Activated CD4-positive, alpha-beta T cell treated with anti-CD3 and anti-CD28 coated beads for 36 hours (primary cell): Measurements from ENCODE around the gene RESF1. TPM values are rescaled to one million over a fixed set of nuclear protein-coding genes. Genes with fewer than 3 reads are reported as not detected.

ENCODE experiments used
- ATAC-seq: fragments of 200-7000 bp; cut with Tn5 transposase; one replicate; pipeline ENCODE4 v1.10.0; 2021; ENCODE audit warnings: mild to moderate bottlenecking, moderate library complexity
- CTCF ChIA-PET: fragments of 350-600 bp; sonication (Branson Sonifier 250); formaldehyde crosslinking; loops from one replicate; lab custom pipeline; 2021; ENCODE audit warnings: antibody characterized with exemption; lab: Charles Lee
- POLR2A ChIA-PET: fragments of 350-600 bp; sonication (Branson Sonifier 250); formaldehyde crosslinking; loops from one replicate; lab custom pipeline; 2021; ENCODE audit warnings: antibody characterized with exemption, inconsistent platforms; lab: Charles Lee
- DNase-seq: peaks from one replicate; pipeline ENCODE4 v3.0.0-alpha.2; 2020
- H3K27ac Mint-ChIP-seq: one replicate; pipeline ENCODE4 v1.8.0; 2021; ENCODE audit warnings: mixed read lengths
- H3K27me3 Mint-ChIP-seq: one replicate; pipeline ENCODE4 v1.8.0; 2021; ENCODE audit warnings: mixed read lengths
- H3K36me3 Mint-ChIP-seq: one replicate; pipeline ENCODE4 v1.8.0; 2021; ENCODE audit warnings: low read depth, mixed read lengths
- H3K4me1 Mint-ChIP-seq: one replicate; pipeline ENCODE4 v1.8.0; 2021; ENCODE audit warnings: mixed read lengths
- H3K4me3 Mint-ChIP-seq: one replicate; pipeline ENCODE4 v1.8.0; 2021; ENCODE audit warnings: mild to moderate bottlenecking, moderate library complexity, mixed read lengths
- H3K9me3 Mint-ChIP-seq: one replicate; pipeline ENCODE4 v1.8.0; 2021; ENCODE audit warnings: low read depth, mixed read lengths
- intact Hi-C, 2 experiments: fragments of 100-400 bp; cut with DNase I in 1 of 2; cut with micrococcal nuclease in 1 of 2; formaldehyde crosslinking; loops; one replicate each; pipeline versions ENCODE4 v1.14.2 to v1.15.1; 2022 to 2024; cut with DNase I, micrococcal nuclease
- total RNA-seq, 2 experiments: library from RNA; stranded (reverse); gene quantifications; one replicate each; pipeline ENCODE4 v1.2.3, GENCODE V29; 2021

RESF1 gene
- 10 to 100 TPM; 52.0 to 78.8 TPM for total RNA-seq

GRCh38 chr12:31959161-31959700, at the start of gene RESF1:
TSS of gene RESF1 (plus strand) at chr12:31959415. CDS start at chr12:31980956, 21,541 bp downstream.
- Mint-ChIP-seq H3K9me3 (peaks cover 14% of the 10 kb centered on the region), H3K27me3 (no peaks in the 10 kb centered on the region), H3K4me1 (peaks cover 72% of the 10 kb centered on the region), H3K4me3 (peak within 1 kb of the TSS; percentile 89), H3K27ac (peak within 1 kb of the TSS; percentile 97), H3K36me3 (peaks cover 50% of the 10 kb centered on the region)
- peak; percentile 83 for ATAC-seq
- intact Hi-C loops, result loop anchor here (1.0 to 5.0 kb wide), 9 partner anchors 30 to 634 kb away; partner anchors contain the start of genes AMN1 (in 1 of the 2), BICD1 (in 1 of the 2) and ETFBKMT (in 1 of the 2)
- CTCF ChIA-PET, result interaction anchor here (1.1 to 1.6 kb wide), 3 partner anchors 9 to 306 kb away, joined by 4 to 9 read pairs (median 5); no protein-coding TSS in a partner anchor
- peak; percentile 90 for DNase-seq
- POLR2A ChIA-PET, result interaction anchor here (0.6 to 1.6 kb wide), 7 partner anchors 26 to 300 kb away, joined by 3 to 12 read pairs (median 5); partner anchors contain the start of genes AMN1 and ETFBKMT

- POLR2A ChIA-PET, result no interaction called here
- CTCF ChIA-PET, result no interaction called here
- H3K4me1 Mint-ChIP-seq, result no peaks in the 10 kb centered on the region
These were observed 44.3 kb upstream of the RESF1 start for GRCh38 chr12:31914927-31915326.

GRCh38 chr12:31915446-31915845, 43.8 kb upstream of the RESF1 start:
- CTCF ChIA-PET, result interaction anchor here (1.1 kb wide), 1 partner anchor 11 kb away, joined by 3 read pairs; no protein-coding TSS in a partner anchor

More at GRCh38 chr12:31914927-31915326, 44.3 kb upstream of the RESF1 start:
- DNase-seq (no peak), ATAC-seq (no peak)
- no peaks in the 10 kb centered on the region for H3K27me3 Mint-ChIP-seq
- H3K27ac Mint-ChIP-seq, result no peak overlapping the region
- intact Hi-C loops, result no loop called here
- peaks cover 6% of the 10 kb centered on the region for H3K36me3 Mint-ChIP-seq
- H3K4me3 Mint-ChIP-seq, result no peak overlapping the region
- H3K9me3 Mint-ChIP-seq, result peaks cover 8% of the 10 kb centered on the region

GRCh38 chr12:31922341-31923062, 36.7 kb upstream of the RESF1 start:
- Mint-ChIP-seq H3K4me1 (peaks cover 9% of the 10 kb centered on the region), H3K4me3 (no peak overlapping the region), H3K27ac (peak overlapping the region; percentile 14), H3K36me3 (peaks cover 15% of the 10 kb centered on the region), H3K9me3 (peaks cover 19% of the 10 kb centered on the region), H3K27me3 (no peaks in the 10 kb centered on the region)
- ChIA-PET POLR2A (no interaction called here), CTCF (interaction anchor here (0.6 kb wide), 1 partner anchor 385 kb away, joined by 3 read pairs; no protein-coding TSS in a partner anchor)
- ATAC-seq (peak; percentile 51), DNase-seq (no peak)
- intact Hi-C loops, result no loop called here

More at GRCh38 chr12:31915446-31915845, 43.8 kb upstream of the RESF1 start:
- intact Hi-C loops, result no loop called here
- Mint-ChIP-seq H3K4me3 (no peak overlapping the region), H3K9me3 (peaks cover 8% of the 10 kb centered on the region), H3K27ac (no peak overlapping the region), H3K36me3 (peaks cover 6% of the 10 kb centered on the region), H3K4me1 (no peaks in the 10 kb centered on the region), H3K27me3 (no peaks in the 10 kb centered on the region)
- POLR2A ChIA-PET, result no interaction called here
- DNase-seq (no peak), ATAC-seq (no peak)

GRCh38 chr12:31923063-31923412, 36.2 kb upstream of the RESF1 start:
- H3K27me3 Mint-ChIP-seq, result no peaks in the 10 kb centered on the region
- peak; percentile 13 for DNase-seq
- peaks cover 13% of the 10 kb centered on the region for H3K4me1 Mint-ChIP-seq
- H3K9me3 Mint-ChIP-seq, result peaks cover 19% of the 10 kb centered on the region
- POLR2A ChIA-PET, result no interaction called here
- CTCF ChIA-PET, result no interaction called here
- peak overlapping the region; percentile 14 for H3K27ac Mint-ChIP-seq
- intact Hi-C loops, result no loop called here
- H3K36me3 Mint-ChIP-seq, result peaks cover 14% of the 10 kb centered on the region
- no peak overlapping the region for H3K4me3 Mint-ChIP-seq
- peak; percentile 26 for ATAC-seq

GRCh38 chr12:31928246-31929026, 30.8 kb upstream of the RESF1 start:
- ATAC-seq (peak; percentile 72), DNase-seq (peak; percentile 31)
- H3K27ac Mint-ChIP-seq, result peak overlapping the region; percentile 95
- no peaks in the 10 kb centered on the region for H3K27me3 Mint-ChIP-seq
- POLR2A ChIA-PET, result interaction anchor here (0.6 kb wide), 2 partner anchors 32 to 34 kb away, joined by 4 to 6 read pairs; no protein-coding TSS in a partner anchor
- intact Hi-C loops, result loop anchor here (1.0 kb wide), 2 partner anchors 31 to 32 kb away; partner anchors contain the start of gene RESF1 (in 1 of the 2)
- H3K9me3 Mint-ChIP-seq, result peaks cover 20% of the 10 kb centered on the region
- peaks cover 10% of the 10 kb centered on the region for H3K36me3 Mint-ChIP-seq
- peak overlapping the region; percentile 66 for H3K4me3 Mint-ChIP-seq
- CTCF ChIA-PET, result interaction anchor here (0.7 kb wide), 1 partner anchor 54 kb away, joined by 3 read pairs; no protein-coding TSS in a partner anchor
- H3K4me1 Mint-ChIP-seq, result peaks cover 42% of the 10 kb centered on the region

- ATAC-seq (peak; percentile 54), DNase-seq (peak; percentile 21)
- intact Hi-C loops, result loop anchor here in 1 of 2 experiments (1.0 kb wide), 1 partner anchor 30 kb away; the partner anchor contains the start of gene RESF1
- Mint-ChIP-seq H3K27ac (peak overlapping the region; percentile 95), H3K4me3 (peak overlapping the region; percentile 66), H3K9me3 (peaks cover 18% of the 10 kb centered on the region), H3K27me3 (no peaks in the 10 kb centered on the region), H3K36me3 (peaks cover 11% of the 10 kb centered on the region), H3K4me1 (peaks cover 42% of the 10 kb centered on the region)
- CTCF ChIA-PET, result interaction anchor here (0.7 kb wide), 1 partner anchor 55 kb away, joined by 3 read pairs; no protein-coding TSS in a partner anchor
- POLR2A ChIA-PET, result interaction anchor here (0.6 kb wide), 3 partner anchors 33 to 60 kb away, joined by 4 to 6 read pairs (median 4); no protein-coding TSS in a partner anchor
These were observed 30.1 kb upstream of the RESF1 start for GRCh38 chr12:31929027-31929526.

- no peak overlapping the region for H3K27ac Mint-ChIP-seq
- CTCF ChIA-PET, result no interaction called here
These were observed 27.2 kb upstream of the RESF1 start for GRCh38 chr12:31931796-31932715.

GRCh38 chr12:31944299-31944698, 14.9 kb upstream of the RESF1 start:
- no peaks in the 10 kb centered on the region for H3K27me3 Mint-ChIP-seq
- intact Hi-C loops, result no loop called here
- no peaks in the 10 kb centered on the region for H3K4me1 Mint-ChIP-seq
- H3K27ac Mint-ChIP-seq, result no peak overlapping the region
- CTCF ChIA-PET, result no interaction called here
- POLR2A ChIA-PET, result no interaction called here
- H3K36me3 Mint-ChIP-seq, result peaks cover 15% of the 10 kb centered on the region
- H3K9me3 Mint-ChIP-seq, result peaks cover 17% of the 10 kb centered on the region
- ATAC-seq, result no peak
- H3K4me3 Mint-ChIP-seq, result no peak overlapping the region
- no peak for DNase-seq

More at GRCh38 chr12:31931796-31932715, 27.2 kb upstream of the RESF1 start:
- Mint-ChIP-seq H3K4me1 (peaks cover 42% of the 10 kb centered on the region), H3K4me3 (no peak overlapping the region), H3K36me3 (peaks cover 14% of the 10 kb centered on the region), H3K27me3 (no peaks in the 10 kb centered on the region), H3K9me3 (peaks cover 19% of the 10 kb centered on the region)
- no peak for DNase-seq
- ATAC-seq, result no peak
- intact Hi-C loops, result no loop called here
- POLR2A ChIA-PET, result interaction anchor here (0.7 kb wide), 1 partner anchor 121 kb away, joined by 3 read pairs; no protein-coding TSS in a partner anchor

- ChIA-PET CTCF (no interaction called here), POLR2A (no interaction called here)
- H3K9me3 Mint-ChIP-seq, result peaks cover 19% of the 10 kb centered on the region
- DNase-seq, result no peak
- no peaks in the 10 kb centered on the region for H3K27me3 Mint-ChIP-seq
- H3K36me3 Mint-ChIP-seq, result peaks cover 21% of the 10 kb centered on the region
- no peak for ATAC-seq
- intact Hi-C loops, result no loop called here
- no peak overlapping the region for H3K27ac Mint-ChIP-seq
- H3K4me1 Mint-ChIP-seq, result peaks cover 19% of the 10 kb centered on the region
- H3K4me3 Mint-ChIP-seq, result no peak overlapping the region
These were observed 11.2 kb upstream of the RESF1 start for GRCh38 chr12:31947971-31948370.
